ENCODE results near the gene LRRC14B.

DNA sequence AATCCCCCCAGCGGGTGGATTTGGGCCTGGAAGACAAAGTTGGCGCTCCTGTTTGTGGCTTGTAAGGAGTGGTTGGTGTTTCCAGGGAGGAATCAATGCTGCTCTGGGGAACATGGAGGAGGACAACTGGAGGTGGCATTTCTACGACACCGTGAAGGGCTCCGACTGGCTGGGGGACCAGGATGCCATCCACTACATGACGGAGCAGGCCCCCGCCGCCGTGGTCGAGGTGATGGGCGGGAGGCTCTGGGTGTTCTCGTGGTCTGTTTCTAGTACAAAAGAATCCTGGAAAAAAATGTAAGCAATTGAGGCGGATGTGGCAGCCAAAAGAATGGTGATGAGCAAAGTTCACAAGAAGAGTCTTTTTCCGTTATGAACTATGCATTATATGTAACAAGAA is 34.0 kb downstream of the LRRC14B start:
- no peak for TF ChIP-seq EZH2 (IDR thresholded peaks at IDR 0.05; ENCODE audit: low read length, unreplicated experiment)
- TF ChIP-seq, protein P1, sequence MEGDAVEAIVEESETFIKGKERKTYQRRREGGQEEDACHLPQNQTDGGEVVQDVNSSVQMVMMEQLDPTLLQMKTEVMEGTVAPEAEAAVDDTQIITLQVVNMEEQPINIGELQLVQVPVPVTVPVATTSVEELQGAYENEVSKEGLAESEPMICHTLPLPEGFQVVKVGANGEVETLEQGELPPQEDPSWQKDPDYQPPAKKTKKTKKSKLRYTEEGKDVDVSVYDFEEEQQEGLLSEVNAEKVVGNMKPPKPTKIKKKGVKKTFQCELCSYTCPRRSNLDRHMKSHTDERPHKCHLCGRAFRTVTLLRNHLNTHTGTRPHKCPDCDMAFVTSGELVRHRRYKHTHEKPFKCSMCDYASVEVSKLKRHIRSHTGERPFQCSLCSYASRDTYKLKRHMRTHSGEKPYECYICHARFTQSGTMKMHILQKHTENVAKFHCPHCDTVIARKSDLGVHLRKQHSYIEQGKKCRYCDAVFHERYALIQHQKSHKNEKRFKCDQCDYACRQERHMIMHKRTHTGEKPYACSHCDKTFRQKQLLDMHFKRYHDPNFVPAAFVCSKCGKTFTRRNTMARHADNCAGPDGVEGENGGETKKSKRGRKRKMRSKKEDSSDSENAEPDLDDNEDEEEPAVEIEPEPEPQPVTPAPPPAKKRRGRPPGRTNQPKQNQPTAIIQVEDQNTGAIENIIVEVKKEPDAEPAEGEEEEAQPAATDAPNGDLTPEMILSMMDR (conservative IDR thresholded peaks at IDR 0.05; ENCODE audit: low read depth, low read length), result no peak

Data from PC-3 (cell line).